ENCODE data around the gene BOLL.

DNA sequence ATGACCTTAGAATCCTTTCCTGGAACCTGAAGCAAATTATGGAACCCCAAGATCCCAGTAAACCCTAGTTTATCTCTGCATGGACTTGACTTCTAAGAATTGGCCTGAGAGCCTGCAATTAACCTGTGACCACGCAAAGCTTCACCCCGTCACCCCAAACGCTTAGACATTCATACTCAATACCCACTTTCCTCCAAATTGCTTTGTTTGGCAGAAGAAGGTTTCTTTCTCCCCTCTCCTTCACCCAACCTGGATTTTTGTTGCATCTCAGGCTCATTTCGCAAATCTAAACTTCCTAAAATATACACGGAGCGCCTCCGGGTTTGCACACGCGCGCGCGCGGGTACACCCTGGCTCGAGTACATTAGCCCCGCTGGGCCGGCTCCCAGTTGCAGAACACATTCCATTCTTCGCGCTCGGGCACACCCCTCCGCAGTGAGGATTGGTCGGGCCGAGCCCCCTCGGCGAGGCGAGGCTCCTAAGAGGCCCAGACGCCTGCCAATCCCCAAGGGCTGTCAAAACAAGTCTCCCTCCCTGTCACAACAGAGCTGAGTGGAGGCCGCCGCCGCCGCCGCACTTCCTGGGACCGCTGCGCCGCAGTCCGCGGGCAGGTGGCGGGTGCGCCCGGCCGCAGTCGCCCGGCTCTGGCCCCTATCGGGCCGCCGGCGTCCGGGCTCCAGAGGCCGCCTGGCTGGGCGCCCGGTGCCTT, 19.1 kb upstream of the BOLL start, which contains the start of gene PLCL1:
- TF ChIP-seq CTCF (conservative IDR thresholded peaks at IDR 0.05; ENCODE audit: low read depth, low read length), result no peak
- no peak for TF ChIP-seq EZH2 (IDR thresholded peaks at IDR 0.05; ENCODE audit: borderline replicate concordance, low read depth, low read length, poor library complexity, severe bottlenecking)

Measured in A673 (cell line).